Measurements from ENCODE around the gene SLC46A3.

- TF ChIP-seq CTCF (conservative IDR thresholded peaks at IDR 0.05; ENCODE audit: low read depth, low read length) = no peak
- TF ChIP-seq EZH2 (IDR thresholded peaks at IDR 0.05; ENCODE audit: borderline replicate concordance, low read depth, low read length, poor library complexity, severe bottlenecking) = no peak
Measured at GRCh38 chr13:28753946-28754345, 35.2 kb upstream of the SLC46A3 start.

All from A673 (cell line).